HepG2 (cell line): ENCODE results near the gene GSAP. TPM values are rescaled to one million over a fixed set of nuclear protein-coding genes. Genes with fewer than 3 reads are reported as not detected.

ENCODE experiments used
- ATAC-seq: fragments of 200-7000 bp; cut with Tn5 transposase; 3 replicates; pipeline ENCODE4 v1.9.1; 2020; ENCODE audit warnings: mild to moderate bottlenecking, moderate library complexity
- BruUV-seq: library from RNA; stranded (reverse); fragments of 400-500 nt; replicated peaks from 2 replicates; lab custom pipeline; 2021; lab: Mats Ljungman, UMichigan
- CTCF ChIA-PET: fragments of 300-600 bp; formaldehyde crosslinking; extraction: SDS; loops from one replicate; lab custom pipeline; 2021; ENCODE audit warnings: low total read pairs, inconsistent platforms, low intra/inter-chr PET ratio; lab: Yijun Ruan, JAX
- POLR2A ChIA-PET: fragments of 350-600 bp; sonication (Branson Sonifier 250); formaldehyde crosslinking; loops from one replicate; lab custom pipeline; 2020; ENCODE audit warnings: antibody characterized with exemption, inconsistent platforms; lab: Yijun Ruan, JAX
- DNase-seq: peaks from one replicate; pipeline ENCODE4 v3.0.0-alpha.2; 2015; ENCODE audit warnings: low spot score
- FAIRE-seq: peaks from 3 replicates; lab custom pipeline; 2011; peaks lifted over from hg19 to GRCh38; lab: Jason Lieb, UNC
- H2AFZ ChIP-seq: one replicate; pipeline ENCODE4 v1.6.1; 2011; ENCODE audit warnings: low read length, inconsistent platforms
- H3K27ac ChIP-seq: fragments of 300-600 bp; 3 replicates; pipeline ENCODE4 v1.8.0; 2011; ENCODE audit warnings: mixed run types, mild to moderate bottlenecking, mixed read lengths, low read length, inconsistent platforms; ENCODE audit not compliant: insufficient read depth; ENCODE audit errors: extremely low read length
- H3K27me3 ChIP-seq, 2 experiments: fragments of 200-600 bp in 1 of 2; 2 replicates in 1 of 2; 3 replicates in 1 of 2; pipeline versions ENCODE4 v1.6.0 to v1.8.0; 2011; ENCODE audit warnings: low read length in 2 of 2, mild to moderate bottlenecking in 2 of 2, moderate library complexity in 2 of 2, inconsistent platforms in 1 of 2; ENCODE audit not compliant: insufficient read depth in 2 of 2, control insufficient read depth in 1 of 2
- H3K36me3 ChIP-seq, 2 experiments: fragments of 200-600 bp in 1 of 2; replicated peaks in 1 of 2; 2 replicates in 1 of 2; 3 replicates in 1 of 2; pipeline versions ENCODE4 v1.5.1 to v1.8.0; 2011; ENCODE audit warnings: low read length in 2 of 2, inconsistent platforms in 1 of 2; ENCODE audit not compliant: insufficient read depth in 2 of 2, control insufficient read depth in 1 of 2
- H3K4me1 ChIP-seq: 2 replicates; pipeline ENCODE4 v1.5.1; 2012; ENCODE audit warnings: low read length, inconsistent platforms; ENCODE audit not compliant: insufficient read depth
- H3K4me2 ChIP-seq: 2 replicates; pipeline ENCODE4 v1.6.0; 2011; ENCODE audit warnings: low read depth, low read length, inconsistent platforms
- H3K4me3 ChIP-seq, 3 experiments: fragments of 200-600 bp in 1 of 3; sonication (generic), shearing (Covaris generic) in 1 of 3; replicated peaks in 1 of 3; 2 replicates each; pipeline ENCODE4 v1.5.1; 2011 to 2016; ENCODE audit warnings: low read length in 3 of 3, inconsistent platforms in 2 of 3, low read depth in 2 of 3, mild to moderate bottlenecking in 2 of 3, control low read depth in 1 of 3, mixed read lengths in 1 of 3; ENCODE audit not compliant: insufficient read depth in 1 of 3
- H3K79me2 ChIP-seq: one replicate; pipeline ENCODE4 v1.6.1; 2011; ENCODE audit warnings: low read length, inconsistent platforms; ENCODE audit not compliant: insufficient read depth
- H3K9ac ChIP-seq: 2 replicates; pipeline ENCODE4 v1.6.0; 2011; ENCODE audit warnings: mild to moderate bottlenecking, low read depth, low read length, inconsistent platforms; ENCODE audit not compliant: insufficient read depth
- H3K9me3 ChIP-seq: 2 replicates; pipeline ENCODE4 v1.5.1; 2012; ENCODE audit warnings: mild to moderate bottlenecking, low read length
- H4K20me1 ChIP-seq: 2 replicates; pipeline ENCODE4 v1.6.0; 2011; ENCODE audit warnings: inconsistent platforms, mild to moderate bottlenecking, low read length, moderate library complexity; ENCODE audit not compliant: insufficient read depth
- DZIP1 ChIP-seq: sonication (generic); formaldehyde crosslinking; IDR thresholded peaks from 2 replicates; pipeline ENCODE4 v1.5.0; 2020; ENCODE audit warnings: mild to moderate bottlenecking, missing genetic modification reagents
- HNF4A ChIP-seq: sonication (generic); formaldehyde crosslinking; IDR thresholded peaks from 2 replicates; pipeline ENCODE4 v1.4.0; 2020; ENCODE audit warnings: missing genetic modification reagents
- TP53 ChIP-seq: sonication (generic); formaldehyde crosslinking; conservative IDR thresholded peaks from 2 replicates; pipeline ENCODE4 v1.4.0; 2020; ENCODE audit warnings: missing genetic modification reagents
- TRAFD1 ChIP-seq: sonication (generic); formaldehyde crosslinking; IDR thresholded peaks from 2 replicates; pipeline ENCODE4 v1.5.1; 2020; ENCODE audit warnings: missing genetic modification reagents, mild to moderate bottlenecking, borderline replicate concordance
- ZNF256 ChIP-seq: sonication (generic); formaldehyde crosslinking; conservative IDR thresholded peaks from 2 replicates; pipeline ENCODE4 v1.4.0; 2020; ENCODE audit warnings: missing genetic modification reagents
- ZNF7 ChIP-seq: IDR thresholded peaks from 2 replicates; pipeline ENCODE4 v1.6.1; 2016; ENCODE audit warnings: missing biosample characterization, missing genetic modification reagents
- ZSCAN9 ChIP-seq: IDR thresholded peaks from 2 replicates; pipeline ENCODE4 v1.6.1; 2016; ENCODE audit warnings: borderline replicate concordance
- WGBS: methylation state at CpG from one replicate; pipeline ENCODE4 v1.1.6; 2017; ENCODE audit warnings: low lambda C conversion rate; 5-methylcytosine and 5-hydroxymethylcytosine counted together
- in situ Hi-C: cut with HindIII; loops from 2 replicates; pipeline ENCODE4 v1.10.0; 2017; ENCODE audit warnings: low pct_unique_long_range_greater_than_20kb; ENCODE audit not compliant: extremely low pct_ligation_motif_present
- intact Hi-C: fragments of 100-400 bp; cut with micrococcal nuclease; formaldehyde crosslinking; loops from one replicate; pipeline ENCODE4 v1.10.0; 2022; ENCODE audit not compliant: unreplicated experiment
- polyA plus RNA-seq, 8 experiments: library from polyadenylated mRNA; depleted of rRNA in 3 of 8; stranded (reverse) in 7 of 8; unstranded in 1 of 8; fragments of >200 nt; fragmentation: Illumina TruSeq in 4 of 8; extraction: Trizol in 4 of 8; gene quantifications; 2 replicates each; pipeline versions ENCODE4 v1.2.1 to v1.2.3, GENCODE V29; 2011 to 2016; ENCODE audit warnings: low read depth in 4 of 8, missing spikeins in 1 of 8, mixed read lengths in 1 of 8; ENCODE audit not compliant: insufficient read depth in 1 of 8
- total RNA-seq, 5 experiments: library from RNA; depleted of rRNA; stranded (reverse); fragments of >200 nt; fragmentation: Illumina TruSeq; extraction: Trizol; gene quantifications; 2 replicates each; pipeline ENCODE4 v1.2.3, GENCODE V29; 2016; ENCODE audit warnings: low read depth in 1 of 5

Gene GSAP
- total and polyA plus RNA-seq, 2 of the 13 experiments (the other 11 are each of a cell fraction or from before 2014, with no cell fraction given), result 34.6 to 40.6 TPM

- H3K79me2 ChIP-seq, result no peaks in the 10 kb centered on the region
- H3K36me3 ChIP-seq, result no peaks in the 10 kb centered on the region
- H3K9ac ChIP-seq, result no peak overlapping the region
- peak overlapping the region; percentile 41; the same call in 1 of the 2 replicates for H3K4me2 ChIP-seq
- H4K20me1 ChIP-seq, result no peaks in the 10 kb centered on the region
- ChIA-PET POLR2A (no interaction called here), CTCF (no interaction called here)
- DNase-seq, result no peak
- TF ChIP-seq DZIP1 (CRISPR knock-in tag) (no peak), ZSCAN9 (no peak), TP53 (CRISPR knock-in tag) (no peak), ZNF256 (CRISPR knock-in tag) (no peak), ZNF7 (0 out of 2 replicates have a peak, but pooled peaks have one; percentile 26), HNF4A (CRISPR knock-in tag) (no peak), TRAFD1 (CRISPR knock-in tag) (no peak)
- peak overlapping the region; percentile 97 for H2AFZ ChIP-seq
- no TSS peak for BruUV-seq
- ATAC-seq, result peak; percentile 77
- H3K27ac ChIP-seq, result no peak overlapping the region
- H3K4me3 ChIP-seq, result no peak overlapping the region
- WGBS, result 11% methylated on average over 1 of the region's 1 CpG
- in situ Hi-C loops (no loop called here), intact Hi-C loops (no loop called here)
- peaks cover 34% of the 10 kb centered on the region for H3K4me1 ChIP-seq
- no peaks in the 10 kb centered on the region for H3K27me3 ChIP-seq
- no peaks in the 10 kb centered on the region for H3K9me3 ChIP-seq
- FAIRE-seq, result no peak
These were observed 28.0 kb upstream of the GSAP start for GRCh38 chr7:77444123-77444522.
